GM21529 (cell line): Measurements from ENCODE around the gene SH3PXD2A.

Experiments used
- ATAC-seq: cut with Tn5 transposase; IDR thresholded peaks from one replicate; pipeline ENCODE4 v1.9.1; 2021; ENCODE audit not compliant: unreplicated experiment

The SH3PXD2A gene

DNA sequence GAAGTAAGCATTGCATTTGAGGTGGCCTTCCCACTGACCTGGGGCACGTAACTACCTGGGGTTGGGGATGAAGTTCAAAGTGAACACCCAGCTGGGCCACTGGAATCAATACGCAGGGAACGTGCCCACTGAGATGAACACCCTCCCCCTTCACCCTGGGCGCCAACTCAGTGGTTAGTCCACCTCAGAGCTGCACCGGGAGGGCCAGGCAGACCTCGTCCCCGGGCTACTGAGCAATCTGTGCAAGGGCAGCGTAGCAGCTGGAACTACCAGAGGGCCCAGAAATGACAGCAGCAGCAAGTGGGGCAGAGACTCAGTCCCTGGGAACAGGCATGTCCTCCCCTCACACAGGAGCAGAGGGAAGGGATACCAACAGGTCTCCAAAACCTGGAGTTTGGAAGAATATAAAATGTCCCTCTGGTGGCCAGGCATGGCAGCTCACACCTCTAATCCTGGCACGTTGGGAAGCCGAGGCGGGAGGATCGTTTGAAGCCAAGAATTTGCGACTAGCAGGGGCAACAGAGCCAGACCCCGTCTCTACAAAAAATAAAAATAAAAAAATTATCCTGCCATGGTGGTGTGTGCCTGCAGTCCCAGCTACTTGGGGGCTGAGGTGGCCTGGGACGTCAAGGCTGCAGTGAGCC is 143.9 kb downstream of the SH3PXD2A start:
- no peak for ATAC-seq

DNA sequence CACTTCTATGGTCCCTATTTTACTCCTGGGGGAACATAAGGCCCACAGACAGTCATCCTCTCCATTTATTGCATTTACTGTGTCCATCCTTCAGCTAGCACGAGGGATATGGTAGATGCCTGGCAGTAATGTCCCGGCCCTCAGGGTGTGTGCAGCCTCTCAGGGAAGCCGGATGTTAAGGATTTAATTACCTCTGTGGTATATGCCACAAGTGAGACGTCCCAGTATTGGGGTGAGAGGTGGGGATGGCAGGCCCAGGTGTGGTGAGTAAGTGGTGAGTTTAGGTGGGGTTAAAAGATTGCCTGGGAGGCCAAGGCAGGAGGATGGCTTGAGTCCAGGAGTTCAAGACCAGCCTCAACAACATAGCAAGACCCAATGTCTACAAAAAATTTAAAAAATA is 144.9 kb downstream of the SH3PXD2A start:
- no peak for ATAC-seq

DNA sequence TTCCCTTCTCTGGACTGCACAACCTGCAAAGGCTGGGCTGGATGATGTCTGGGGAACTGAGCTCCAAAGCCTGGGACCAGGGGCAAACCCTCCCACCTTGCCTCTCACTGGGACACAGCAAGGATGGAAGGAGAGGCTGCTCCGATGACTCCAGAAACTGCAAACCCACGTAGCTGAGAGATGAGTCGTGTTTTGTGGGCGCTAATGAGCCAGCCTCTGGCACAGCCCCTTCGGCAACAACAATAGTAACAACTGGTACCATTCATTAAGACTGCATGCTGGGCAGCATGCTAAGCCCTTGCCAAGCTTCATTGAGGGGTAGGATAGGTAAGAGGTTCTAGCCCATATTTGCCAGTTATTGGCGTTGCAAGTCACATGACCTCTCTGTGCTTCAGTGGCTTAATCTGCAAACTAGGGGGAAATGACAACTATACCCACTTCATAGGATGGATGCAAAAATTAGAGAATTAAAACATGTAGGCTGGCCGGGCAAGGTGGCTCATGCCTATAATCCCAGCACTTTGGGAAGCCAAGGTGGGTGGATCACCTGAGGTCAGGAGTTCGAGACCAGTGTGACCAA is 145.9 kb downstream of the SH3PXD2A start:
- ATAC-seq = no peak

DNA sequence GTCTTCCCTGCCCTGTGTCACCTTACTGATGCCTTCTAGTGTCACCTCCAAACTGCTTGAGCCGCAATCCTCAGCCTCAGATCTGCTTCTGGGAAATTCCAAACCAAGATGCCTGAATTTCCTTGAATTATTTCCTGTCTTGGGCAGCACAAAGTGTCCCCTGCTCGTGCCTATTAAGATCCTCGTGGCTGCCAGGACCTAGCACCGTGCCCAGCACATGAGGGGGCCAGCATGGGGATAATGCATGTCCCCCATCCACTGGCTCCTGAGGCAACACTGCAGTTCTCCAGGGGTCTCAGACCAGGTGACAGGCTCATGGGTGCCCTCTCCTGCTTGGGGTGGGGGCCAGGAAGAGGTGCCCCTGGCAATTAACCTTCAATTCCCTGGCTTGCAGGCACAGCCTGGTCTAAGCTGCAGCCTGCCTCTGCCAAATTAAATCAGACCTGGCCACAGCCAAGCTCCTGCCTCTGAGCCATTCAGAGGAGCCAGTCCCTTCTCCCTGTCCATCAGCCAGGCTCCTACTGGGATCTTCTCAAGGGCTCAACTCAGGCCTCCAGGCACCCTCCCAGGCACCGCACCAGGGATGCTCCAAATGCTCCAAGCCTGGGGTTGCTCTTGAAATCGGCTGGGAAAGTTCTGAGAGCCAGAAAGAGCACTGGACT is 146.6 kb downstream of the SH3PXD2A start:
- ATAC-seq = no peak

DNA sequence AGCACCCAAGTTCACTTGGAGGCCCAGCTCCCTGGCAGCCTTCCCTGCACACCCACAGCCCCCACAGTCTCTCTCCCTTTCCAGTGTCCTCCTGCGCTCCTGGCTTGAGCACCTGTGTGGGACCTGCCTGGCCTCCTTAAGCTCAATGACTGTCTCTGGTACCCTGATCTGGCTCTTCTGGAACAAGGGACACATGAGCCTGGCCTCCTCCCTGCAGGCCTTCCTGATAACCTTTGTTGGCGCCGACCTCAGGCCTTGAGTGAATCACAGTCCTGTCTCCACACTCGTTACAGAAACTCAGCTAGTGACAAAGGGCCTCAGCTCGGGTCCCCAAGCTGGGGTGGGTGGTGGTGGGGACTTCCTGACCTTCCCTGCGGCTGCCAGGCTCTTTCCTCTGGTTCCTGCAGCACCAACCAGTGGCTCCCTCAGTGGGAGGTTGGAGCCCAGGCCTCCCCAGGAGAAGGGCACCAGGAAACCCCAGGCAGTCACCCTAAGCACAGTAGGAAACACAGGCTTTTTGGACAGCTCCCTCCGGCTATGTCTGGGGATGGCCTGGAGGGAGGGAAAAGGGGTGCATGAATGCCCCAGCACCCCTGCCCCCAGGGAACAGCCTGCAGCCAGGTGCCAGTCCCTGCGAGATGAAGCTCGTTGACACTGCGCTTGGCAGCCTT is 147.3 kb downstream of the SH3PXD2A start:
- ATAC-seq = no peak

DNA sequence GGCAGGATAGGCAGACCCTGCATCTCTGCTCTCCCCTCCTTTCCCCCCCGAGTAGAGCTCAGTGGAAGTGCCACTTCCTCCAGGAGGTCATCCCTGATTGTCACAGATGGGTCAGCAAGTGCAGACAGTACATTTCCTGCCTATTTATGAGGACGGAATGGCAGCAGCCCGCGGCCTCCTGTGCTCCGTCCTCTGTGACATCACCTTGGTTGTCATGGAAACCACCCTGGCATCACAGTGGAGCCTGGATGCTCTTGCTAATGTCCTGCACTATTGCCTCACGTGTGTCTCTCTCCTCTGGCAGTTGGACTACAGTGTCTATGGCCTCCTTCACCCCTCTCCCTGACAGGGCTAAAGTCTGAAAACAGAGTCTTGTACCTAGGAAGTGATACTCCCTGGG is 148.6 kb downstream of the SH3PXD2A start:
- ATAC-seq = no peak

DNA sequence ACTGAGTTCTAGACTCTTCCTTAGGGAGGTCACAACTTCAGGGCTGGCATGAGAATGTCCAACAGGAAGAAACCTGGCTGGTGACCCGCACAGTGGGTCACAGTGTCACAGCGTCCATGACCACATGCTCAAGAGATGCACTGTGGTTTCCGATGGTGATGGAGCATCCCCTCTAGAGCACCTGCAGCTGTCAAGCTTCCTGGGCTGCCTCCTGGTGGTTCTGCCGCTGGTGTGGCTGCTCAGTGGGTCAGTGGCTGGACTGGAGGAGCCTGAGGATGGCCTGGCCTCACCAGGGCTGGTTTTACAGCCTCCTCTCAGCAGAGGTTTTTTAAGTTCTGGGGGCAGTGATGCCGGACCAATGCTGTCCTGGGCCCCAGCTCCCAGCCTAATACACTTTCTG is 149.3 kb downstream of the SH3PXD2A start:
- ATAC-seq = no peak

DNA sequence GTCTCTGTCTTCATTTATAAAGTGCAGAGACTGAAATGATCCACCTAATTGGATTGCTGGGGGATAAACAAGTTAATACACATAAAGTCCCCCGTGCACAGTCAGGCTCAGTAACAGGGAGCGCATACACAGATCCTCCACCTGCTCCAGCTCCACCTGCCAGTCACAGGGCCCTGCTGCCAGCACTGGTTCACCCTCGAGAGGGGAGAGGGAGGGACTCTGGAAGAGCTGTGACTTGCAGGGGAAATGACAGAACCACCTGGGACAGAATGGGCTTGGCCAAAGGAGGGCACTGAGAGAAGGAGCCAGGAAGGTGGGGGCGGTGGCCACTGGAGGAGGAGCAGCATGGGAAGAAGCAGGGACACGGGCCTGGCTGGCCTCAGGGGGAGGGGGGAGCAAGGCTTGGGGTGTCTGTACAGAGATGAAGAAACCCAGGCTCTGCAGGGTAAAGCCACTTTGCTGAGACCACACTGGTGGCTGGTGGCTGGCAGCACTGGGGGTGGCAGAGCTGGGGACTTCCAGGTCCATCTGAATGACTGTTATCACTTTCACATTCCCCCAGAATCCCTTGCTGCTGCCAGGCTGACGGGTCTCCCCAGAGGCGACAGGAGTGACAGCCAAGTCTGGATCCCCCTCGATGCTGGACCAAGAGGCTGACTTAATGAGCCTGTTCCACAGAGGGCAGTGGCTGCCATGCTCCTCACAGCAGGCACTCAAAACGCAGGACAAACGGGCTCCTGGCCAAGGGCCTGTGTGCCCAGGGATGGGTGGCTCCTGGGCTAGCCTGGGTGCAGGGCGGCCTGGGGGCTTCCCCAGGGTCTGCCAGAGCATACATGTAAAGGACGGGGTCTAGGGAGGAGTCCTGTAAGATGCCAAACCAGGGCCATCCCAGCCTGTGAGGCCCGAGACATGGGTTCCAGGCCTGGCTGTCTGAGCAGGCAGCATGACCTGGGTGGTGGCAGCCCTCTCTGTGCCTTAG is 151.1 kb downstream of the SH3PXD2A start:
- no peak for ATAC-seq

DNA sequence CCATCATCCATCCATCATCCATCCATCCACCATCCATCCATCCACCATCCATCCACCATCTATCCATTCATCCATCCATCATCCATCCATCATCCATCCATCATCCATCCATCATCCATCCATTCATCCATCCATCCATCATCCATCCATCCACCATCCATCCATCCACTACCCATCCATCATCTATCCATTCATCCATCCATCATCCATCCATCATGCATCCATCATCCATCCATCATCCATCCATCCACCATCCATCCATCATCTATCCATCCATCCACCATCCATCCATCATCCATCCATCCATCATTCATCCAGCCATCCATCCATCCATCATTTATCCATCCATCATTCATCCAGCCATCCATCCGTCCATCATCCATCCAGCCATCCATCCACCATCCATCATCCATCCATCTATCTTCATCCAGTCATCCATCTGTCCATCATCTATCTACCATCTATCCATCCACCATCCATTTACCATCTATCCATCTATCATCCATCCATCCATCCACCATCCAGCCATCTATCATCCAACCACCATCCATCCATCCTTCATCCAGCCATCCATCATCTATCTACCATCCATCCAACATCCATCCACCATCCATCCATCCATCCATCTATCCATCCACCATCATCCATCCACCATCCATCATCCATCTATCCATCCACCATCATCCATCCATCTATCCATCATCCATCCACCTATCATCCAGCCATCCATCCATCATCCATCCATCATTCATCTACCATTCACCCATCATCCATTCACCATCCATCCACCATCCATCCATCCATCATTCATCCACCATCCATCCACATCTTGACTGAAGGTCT is 153.8 kb downstream of the SH3PXD2A start:
- ATAC-seq = no peak

DNA sequence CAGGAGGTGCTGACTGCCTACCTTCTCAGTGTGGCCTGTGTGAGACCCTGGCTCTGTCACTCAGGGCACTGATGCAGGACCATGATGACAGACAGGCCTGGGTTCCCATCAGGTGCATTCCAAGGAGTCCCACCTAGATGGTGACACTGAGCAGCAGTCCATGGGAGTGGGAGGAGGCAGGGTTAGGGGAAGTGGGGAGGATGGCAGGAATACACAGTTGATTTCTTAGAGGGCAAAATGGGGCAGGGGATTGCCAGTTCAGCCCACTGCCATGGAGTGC is 155.0 kb downstream of the SH3PXD2A start:
- no peak for ATAC-seq

DNA sequence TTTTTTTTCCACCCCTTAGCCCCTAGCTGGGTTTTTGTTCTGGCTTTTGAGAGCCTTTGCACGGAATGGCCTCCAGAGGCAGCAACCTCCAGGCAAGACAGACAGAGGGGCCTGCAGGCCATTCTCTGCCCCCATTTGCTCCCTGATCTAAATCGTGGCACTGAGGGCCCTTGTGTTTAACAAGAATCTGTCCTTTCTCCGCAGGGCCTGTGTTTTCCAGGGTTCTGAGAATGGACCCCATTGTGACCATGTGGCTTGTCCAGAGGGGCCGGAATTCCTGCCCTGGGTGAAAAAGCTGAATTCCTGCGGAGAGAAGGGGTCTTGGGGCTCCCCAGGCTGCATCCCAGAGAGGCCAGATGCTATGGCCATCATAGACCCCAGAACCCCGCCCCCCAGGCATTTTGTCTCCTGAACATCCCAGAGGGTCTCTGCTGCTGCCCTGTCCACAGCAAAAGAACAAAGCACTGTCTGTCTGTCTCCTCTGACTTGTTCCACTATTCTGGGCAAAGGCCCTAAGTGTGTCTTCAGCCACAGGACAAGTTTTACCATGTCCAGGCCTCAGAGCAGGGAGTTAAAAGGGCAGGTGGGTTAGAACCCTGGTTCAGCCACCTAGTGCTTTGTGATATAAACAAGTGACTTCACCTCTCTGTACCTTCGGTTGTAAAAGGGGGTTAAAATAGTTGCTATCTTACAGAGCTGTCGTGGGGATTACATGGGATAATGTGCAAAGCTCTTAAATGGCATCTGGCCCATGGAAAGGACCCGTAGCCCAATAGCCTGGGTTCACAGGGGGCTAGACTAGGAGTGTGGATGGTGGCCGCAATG is 155.6 kb downstream of the SH3PXD2A start:
- ATAC-seq = no peak

DNA sequence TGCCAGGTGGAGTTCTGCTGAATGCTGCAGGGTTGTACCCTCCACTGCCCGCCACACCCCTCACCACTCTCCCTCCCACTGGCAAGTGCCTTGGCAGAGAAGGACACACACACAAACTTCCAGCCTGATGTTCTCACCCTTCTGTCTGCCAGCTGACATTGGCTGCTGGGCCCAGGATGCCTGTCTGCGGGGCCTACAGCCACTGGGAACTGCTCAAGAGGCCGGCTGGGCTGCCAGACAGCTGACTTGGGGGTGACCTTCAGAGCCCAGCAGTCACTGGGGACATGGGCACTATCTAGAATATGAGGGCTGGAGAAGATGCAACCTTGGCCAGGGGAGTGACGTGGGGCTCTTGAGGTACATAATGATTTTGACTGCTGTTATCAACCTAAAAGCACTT is 157.1 kb downstream of the SH3PXD2A start:
- ATAC-seq = no peak

DNA sequence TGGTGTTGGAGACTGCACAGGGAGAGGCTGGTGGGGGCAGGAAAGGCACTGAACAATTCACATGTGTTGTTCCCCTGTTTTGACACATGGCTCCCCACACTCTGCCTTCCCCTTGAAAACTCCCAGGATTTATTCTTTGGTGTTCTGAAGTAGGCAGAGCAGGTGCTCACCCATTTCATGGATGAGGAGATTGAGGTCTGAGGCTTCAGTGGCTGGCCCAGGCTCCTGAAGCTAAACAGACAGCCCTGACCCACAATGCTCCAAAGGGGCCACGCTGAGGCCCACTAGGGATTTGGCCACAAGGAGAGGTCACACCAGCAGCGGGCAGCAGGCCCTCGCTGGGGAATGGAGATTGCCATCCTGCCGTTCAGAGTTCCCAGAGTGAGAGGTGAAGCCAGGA is 157.6 kb downstream of the SH3PXD2A start:
- no peak for ATAC-seq

DNA sequence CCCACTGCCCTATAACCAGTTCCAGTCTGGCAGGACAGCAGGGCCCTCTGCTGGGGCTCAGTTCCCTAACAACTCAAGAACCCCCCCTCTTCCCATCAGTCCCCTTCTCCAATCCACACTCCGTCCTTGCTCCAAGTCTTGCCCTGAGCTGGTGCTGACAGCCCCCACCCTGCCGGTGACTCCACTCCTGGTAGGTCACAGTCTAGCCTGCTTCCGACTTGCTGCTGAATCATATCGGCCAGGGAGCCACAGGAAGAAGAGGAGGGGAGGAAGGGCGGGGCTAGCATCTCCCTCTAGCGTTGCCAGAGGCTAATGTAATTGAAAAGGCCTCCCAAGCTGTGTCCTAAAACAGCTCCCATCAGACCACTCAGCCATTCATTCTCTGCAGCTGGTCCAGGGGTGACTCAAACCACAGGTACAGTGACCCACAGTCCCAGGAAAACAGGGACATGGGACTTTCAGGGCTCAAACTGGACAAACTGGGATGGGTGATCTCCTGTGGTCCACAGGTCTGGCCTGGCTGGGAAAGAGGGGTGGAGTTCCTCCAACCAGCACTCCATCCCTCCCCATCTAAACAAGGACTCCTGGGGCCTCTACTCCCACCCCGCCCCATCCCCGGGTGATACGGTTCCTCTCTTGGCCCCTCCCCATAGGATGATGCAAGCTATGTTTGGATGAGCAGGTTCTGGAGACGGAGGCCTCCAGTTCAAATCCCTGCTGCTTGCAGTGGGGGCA is 158.8 kb downstream of the SH3PXD2A start:
- peak; percentile 43 for ATAC-seq

DNA sequence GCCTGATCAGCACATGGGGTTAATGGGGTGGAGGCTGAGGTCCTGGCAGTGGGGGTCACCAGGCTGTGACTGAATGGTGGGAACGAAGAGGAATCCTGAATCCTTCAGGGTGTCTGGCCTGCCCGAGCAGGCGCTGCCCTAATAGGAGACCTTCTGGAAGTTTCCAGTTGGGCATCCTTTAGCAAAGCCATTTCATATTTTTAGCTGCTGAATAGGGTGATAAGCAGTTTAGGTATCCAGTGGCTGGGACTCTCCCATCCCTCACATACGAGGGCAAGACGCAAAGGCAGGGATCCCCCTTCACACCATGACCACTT is 159.3 kb downstream of the SH3PXD2A start:
- ATAC-seq = no peak

DNA sequence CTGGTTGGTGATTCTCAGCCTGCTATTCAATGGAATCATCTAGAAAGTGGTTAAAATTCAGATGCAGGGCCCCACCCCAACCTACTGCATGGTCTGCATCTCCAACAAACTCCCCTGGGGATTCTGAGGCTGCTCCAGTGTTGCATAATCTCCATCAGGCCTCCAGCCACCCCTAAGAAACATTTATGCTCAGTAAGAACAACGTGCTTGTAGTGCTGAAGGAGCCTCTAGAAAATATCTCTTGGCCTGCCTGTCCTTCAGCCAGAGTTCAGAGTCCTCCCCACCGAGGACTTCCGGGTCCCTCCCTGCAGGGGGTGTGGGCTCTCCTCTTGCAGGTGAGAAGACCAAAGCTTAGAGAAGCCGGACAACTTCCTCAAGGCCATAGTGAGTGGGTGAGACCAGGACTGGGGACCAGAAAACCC is 159.8 kb downstream of the SH3PXD2A start:
- ATAC-seq = no peak

DNA sequence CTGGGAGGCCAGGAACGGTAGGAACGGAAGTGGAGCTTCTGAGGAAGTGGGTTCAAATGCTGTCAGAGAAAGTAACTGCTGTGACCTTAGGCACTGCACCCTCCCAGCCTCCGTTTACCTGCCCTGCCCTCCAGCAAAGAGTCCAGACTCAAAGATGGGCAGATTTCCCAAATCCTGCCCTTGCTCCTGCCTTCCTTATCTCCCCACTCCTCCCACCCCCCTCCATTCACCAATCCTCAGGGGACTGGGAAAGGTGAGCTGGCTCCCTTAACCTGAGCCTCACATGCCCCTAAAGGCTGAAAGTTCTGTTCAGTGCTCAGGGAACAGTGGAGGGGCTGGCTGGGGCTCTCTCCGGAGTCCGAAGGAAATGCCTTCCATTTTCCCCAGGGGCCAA is 161.6 kb downstream of the SH3PXD2A start:
- no peak for ATAC-seq

DNA sequence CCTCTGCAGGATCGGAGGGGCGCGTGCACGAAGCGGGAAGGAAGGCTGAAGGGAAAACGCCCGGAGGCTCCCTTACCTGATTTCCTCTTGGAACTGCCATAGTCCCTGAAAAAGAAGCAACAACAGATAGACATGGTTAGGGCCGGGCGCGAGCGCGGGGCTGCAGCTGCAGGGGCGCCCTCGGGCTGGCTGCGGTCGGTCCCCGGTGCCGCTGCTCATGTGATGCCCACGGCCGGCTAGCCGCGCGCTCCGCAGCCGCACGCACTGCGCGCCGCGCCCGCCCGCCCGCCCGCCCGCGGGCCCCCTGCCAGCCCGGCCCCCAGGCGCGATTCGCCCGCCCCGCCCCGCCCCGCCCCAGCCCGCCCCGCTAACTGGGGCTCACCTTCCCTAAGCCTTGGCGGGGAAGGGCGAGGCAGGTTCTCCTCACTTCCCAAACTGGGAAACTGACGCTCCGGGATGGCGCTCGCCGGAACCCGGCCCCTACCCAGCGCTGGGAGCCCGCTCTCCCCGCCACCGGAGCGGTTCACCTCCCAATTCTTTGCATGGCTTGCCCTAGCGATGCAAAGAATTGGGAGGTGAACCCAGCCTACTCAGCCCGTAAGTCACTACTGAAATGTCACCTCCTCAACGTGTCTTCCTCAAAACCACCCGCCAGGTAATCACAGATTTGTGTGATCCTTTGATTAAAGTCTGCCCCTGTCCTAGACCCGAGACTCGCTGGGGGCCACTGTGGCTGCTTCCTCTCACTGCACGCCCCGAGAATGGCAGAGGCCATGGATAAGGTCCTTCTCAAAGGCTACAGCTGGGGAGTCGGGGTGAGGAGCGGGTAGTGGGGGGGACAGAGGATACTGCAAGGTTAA is 162.2 kb downstream of the SH3PXD2A start:
- peak; percentile 13 for ATAC-seq
